HepG2 (cell line): ENCODE results near the gene PRR36. TPM values are rescaled to one million over a fixed set of nuclear protein-coding genes. Genes with fewer than 3 reads are reported as not detected.

ENCODE experiments used
- CENPBD1 ChIP-seq: sonication (generic); formaldehyde crosslinking; IDR thresholded peaks from 2 replicates; pipeline ENCODE4 v1.8.0; 2022; ENCODE audit warnings: missing genetic modification reagents, low read depth, mild to moderate bottlenecking, borderline replicate concordance
- FOXK2 ChIP-seq: fragments of 450-650 bp; IDR thresholded peaks from 2 replicates; pipeline ENCODE4 v1.6.1; 2016
- HHEX ChIP-seq: IDR thresholded peaks from 2 replicates; pipeline ENCODE4 v1.6.1; 2016; ENCODE audit warnings: control low read depth
- HNRNPK ChIP-seq: fragments of 200-400 bp; formaldehyde crosslinking; IDR thresholded peaks from 2 replicates; pipeline ENCODE4 v1.6.1; 2018; ENCODE audit warnings: low read length, low read depth, moderate library complexity, mild to moderate bottlenecking; ENCODE audit not compliant: poor library complexity, severe bottlenecking
- HOXA7 ChIP-seq: sonication (generic); formaldehyde crosslinking; IDR thresholded peaks from 2 replicates; pipeline ENCODE4 v1.8.1; 2022; ENCODE audit warnings: mild to moderate bottlenecking, missing genetic modification reagents, moderate library complexity
- JDP2 ChIP-seq: sonication (generic); formaldehyde crosslinking; IDR thresholded peaks from 2 replicates; pipeline ENCODE4 v1.8.1; 2022; ENCODE audit warnings: missing genetic modification reagents, borderline replicate concordance
- MAFG ChIP-seq: sonication (generic); formaldehyde crosslinking; IDR thresholded peaks from 2 replicates; pipeline ENCODE4 v1.5.1; 2020; ENCODE audit warnings: mild to moderate bottlenecking, missing genetic modification reagents
- RFX5 ChIP-seq: IDR thresholded peaks from 2 replicates; pipeline ENCODE4 v1.6.1; 2011; ENCODE audit warnings: low read depth, low read length, improper control_type of control experiment
- SAP130 ChIP-seq: IDR thresholded peaks from 2 replicates; pipeline ENCODE4 v1.6.1; 2016; ENCODE audit warnings: low read depth
- SP2 ChIP-seq: sonication (generic); formaldehyde crosslinking; IDR thresholded peaks from 2 replicates; pipeline ENCODE4 v1.5.1; 2020; ENCODE audit warnings: mild to moderate bottlenecking, missing genetic modification reagents
- TOPORS ChIP-seq: sonication (generic); formaldehyde crosslinking; IDR thresholded peaks from 2 replicates; pipeline ENCODE4 v1.8.0; 2023; ENCODE audit warnings: mild to moderate bottlenecking, missing genetic modification reagents
- WIZ ChIP-seq: sonication (generic); formaldehyde crosslinking; IDR thresholded peaks from 2 replicates; pipeline ENCODE4 v1.5.1; 2020; ENCODE audit warnings: mild to moderate bottlenecking, missing genetic modification reagents
- ZNF225 ChIP-seq: sonication (generic); formaldehyde crosslinking; IDR thresholded peaks from 2 replicates; pipeline ENCODE4 v1.4.0; 2020; ENCODE audit warnings: mild to moderate bottlenecking, missing genetic modification reagents
- ZNF317 ChIP-seq: sonication (generic); formaldehyde crosslinking; IDR thresholded peaks from 2 replicates; pipeline ENCODE4 v1.5.0; 2020; ENCODE audit warnings: mild to moderate bottlenecking, missing genetic modification reagents
- ZNF329 ChIP-seq: sonication (generic); formaldehyde crosslinking; IDR thresholded peaks from 2 replicates; pipeline ENCODE4 v1.9.0; 2021; ENCODE audit warnings: low read depth, mild to moderate bottlenecking, missing genetic modification reagents
- ZNF383 ChIP-seq: sonication (generic); formaldehyde crosslinking; IDR thresholded peaks from 2 replicates; pipeline ENCODE4 v1.4.0; 2020; ENCODE audit warnings: missing genetic modification reagents, mild to moderate bottlenecking, borderline replicate concordance
- ZNF777 ChIP-seq: sonication (generic); formaldehyde crosslinking; IDR thresholded peaks from 2 replicates; pipeline ENCODE4 v1.4.0; 2020; ENCODE audit warnings: missing genetic modification reagents
- ZNF781 ChIP-seq: sonication (generic); formaldehyde crosslinking; IDR thresholded peaks from 2 replicates; pipeline ENCODE4 v1.5.1; 2020; ENCODE audit warnings: borderline replicate concordance, mild to moderate bottlenecking, missing genetic modification reagents; ENCODE audit errors: not compliant biosample characterization
- polyA plus RNA-seq, 8 experiments: library from polyadenylated mRNA; depleted of rRNA in 3 of 8; stranded (reverse) in 7 of 8; unstranded in 1 of 8; fragments of >200 nt; fragmentation: Illumina TruSeq in 4 of 8; extraction: Trizol in 4 of 8; gene quantifications; 2 replicates each; pipeline versions ENCODE4 v1.2.1 to v1.2.3, GENCODE V29; 2011 to 2016; ENCODE audit warnings: low read depth in 4 of 8, missing spikeins in 1 of 8, mixed read lengths in 1 of 8; ENCODE audit not compliant: insufficient read depth in 1 of 8
- total RNA-seq, 5 experiments: library from RNA; depleted of rRNA; stranded (reverse); fragments of >200 nt; fragmentation: Illumina TruSeq; extraction: Trizol; gene quantifications; 2 replicates each; pipeline ENCODE4 v1.2.3, GENCODE V29; 2016; ENCODE audit warnings: low read depth in 1 of 5
- TF ChIP-seq, protein P1 (sequence below): sonication (generic); formaldehyde crosslinking; IDR thresholded peaks from 2 replicates; pipeline ENCODE4 v1.4.0; 2020; ENCODE audit warnings: mild to moderate bottlenecking, missing genetic modification reagents, borderline replicate concordance
- TF ChIP-seq, protein P2 (sequence below): sonication (generic); formaldehyde crosslinking; IDR thresholded peaks from 2 replicates; pipeline ENCODE4 v1.4.0; 2020; ENCODE audit warnings: mild to moderate bottlenecking, missing genetic modification reagents
- TF ChIP-seq, protein P3 (sequence below): sonication (generic); formaldehyde crosslinking; IDR thresholded peaks from 2 replicates; pipeline ENCODE4 v1.4.0; 2020; ENCODE audit warnings: missing genetic modification reagents, borderline replicate concordance

The PRR36 gene
- total and polyA plus RNA-seq, 2 of the 13 experiments (the other 11 are each of a cell fraction or from before 2014, with no cell fraction given): 0.07 to 0.17 TPM

DNA sequence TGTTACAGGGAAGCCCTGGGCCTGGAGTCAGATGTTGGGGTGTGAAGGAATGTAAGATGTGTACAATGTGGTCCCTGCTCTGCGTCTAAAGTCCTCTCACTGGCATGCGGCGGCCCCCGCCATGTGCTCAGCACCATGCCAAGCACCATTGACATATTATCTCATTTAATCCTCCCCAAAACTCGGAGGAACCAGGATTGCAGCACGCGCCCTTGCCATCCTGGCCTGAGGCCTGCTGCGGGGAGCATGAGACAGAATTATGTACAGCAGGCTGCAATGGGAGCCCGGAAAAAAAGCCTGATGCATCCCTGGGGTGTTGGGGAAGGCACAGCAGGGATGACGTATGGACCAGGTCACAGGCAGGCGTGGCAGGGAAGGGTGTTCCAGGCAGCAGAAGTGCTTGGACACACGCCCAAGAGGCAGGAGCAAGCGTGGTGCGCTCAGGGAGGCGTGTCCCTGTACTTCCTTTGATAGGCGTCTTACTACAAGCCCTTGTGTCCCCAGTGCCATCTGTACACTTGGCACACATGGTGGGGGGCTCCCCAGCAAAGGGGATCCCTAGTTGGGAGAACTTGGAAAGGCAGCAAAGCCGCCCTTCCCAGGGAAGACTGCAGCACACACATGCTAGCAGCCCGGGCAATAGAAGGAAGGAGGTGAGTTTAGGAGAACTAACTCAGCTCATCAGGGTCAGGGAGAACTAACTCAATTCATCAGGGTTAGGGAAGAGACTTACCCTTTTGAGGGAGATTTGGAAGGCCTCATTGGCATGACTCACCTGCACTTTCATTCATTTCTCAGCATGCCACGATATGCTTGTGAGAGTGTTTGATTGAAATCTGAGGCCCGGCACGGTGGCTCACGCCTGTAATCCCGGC is 40.7 kb downstream of the PRR36 start (continued):
- TF ChIP-seq, protein P1, sequence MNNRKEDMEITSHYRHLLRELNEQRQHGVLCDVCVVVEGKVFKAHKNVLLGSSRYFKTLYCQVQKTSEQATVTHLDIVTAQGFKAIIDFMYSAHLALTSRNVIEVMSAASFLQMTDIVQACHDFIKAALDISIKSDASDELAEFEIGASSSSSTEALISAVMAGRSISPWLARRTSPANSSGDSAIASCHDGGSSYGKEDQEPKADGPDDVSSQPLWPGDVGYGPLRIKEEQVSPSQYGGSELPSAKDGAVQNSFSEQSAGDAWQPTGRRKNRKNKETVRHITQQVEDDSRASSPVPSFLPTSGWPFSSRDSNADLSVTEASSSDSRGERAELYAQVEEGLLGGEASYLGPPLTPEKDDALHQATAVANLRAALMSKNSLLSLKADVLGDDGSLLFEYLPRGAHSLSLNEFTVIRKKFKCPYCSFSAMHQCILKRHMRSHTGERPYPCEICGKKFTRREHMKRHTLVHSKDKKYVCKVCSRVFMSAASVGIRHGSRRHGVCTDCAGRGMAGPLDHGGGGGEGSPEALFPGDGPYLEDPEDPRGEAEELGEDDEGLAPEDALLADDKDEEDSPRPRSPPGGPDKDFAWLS (CRISPR knock-in tag): no peak
- TF ChIP-seq ZNF329 (CRISPR knock-in tag): no peak
- TF ChIP-seq SP2 (CRISPR knock-in tag): no peak
- no peak for TF ChIP-seq MAFG
- TF ChIP-seq HHEX (CRISPR knock-in tag): no peak
- TF ChIP-seq SAP130: peak; percentile 47; the same call in 1 of the 2 replicates
- no peak for TF ChIP-seq TOPORS (CRISPR knock-in tag)
- TF ChIP-seq ZNF317: no peak
- TF ChIP-seq ZNF225 (CRISPR knock-in tag): no peak
- TF ChIP-seq FOXK2: no peak
- no peak for TF ChIP-seq HNRNPK
- TF ChIP-seq CENPBD1 (CRISPR knock-in tag): no peak
- no peak for TF ChIP-seq RFX5
- TF ChIP-seq HOXA7 (CRISPR knock-in tag): no peak
- TF ChIP-seq, protein P2, sequence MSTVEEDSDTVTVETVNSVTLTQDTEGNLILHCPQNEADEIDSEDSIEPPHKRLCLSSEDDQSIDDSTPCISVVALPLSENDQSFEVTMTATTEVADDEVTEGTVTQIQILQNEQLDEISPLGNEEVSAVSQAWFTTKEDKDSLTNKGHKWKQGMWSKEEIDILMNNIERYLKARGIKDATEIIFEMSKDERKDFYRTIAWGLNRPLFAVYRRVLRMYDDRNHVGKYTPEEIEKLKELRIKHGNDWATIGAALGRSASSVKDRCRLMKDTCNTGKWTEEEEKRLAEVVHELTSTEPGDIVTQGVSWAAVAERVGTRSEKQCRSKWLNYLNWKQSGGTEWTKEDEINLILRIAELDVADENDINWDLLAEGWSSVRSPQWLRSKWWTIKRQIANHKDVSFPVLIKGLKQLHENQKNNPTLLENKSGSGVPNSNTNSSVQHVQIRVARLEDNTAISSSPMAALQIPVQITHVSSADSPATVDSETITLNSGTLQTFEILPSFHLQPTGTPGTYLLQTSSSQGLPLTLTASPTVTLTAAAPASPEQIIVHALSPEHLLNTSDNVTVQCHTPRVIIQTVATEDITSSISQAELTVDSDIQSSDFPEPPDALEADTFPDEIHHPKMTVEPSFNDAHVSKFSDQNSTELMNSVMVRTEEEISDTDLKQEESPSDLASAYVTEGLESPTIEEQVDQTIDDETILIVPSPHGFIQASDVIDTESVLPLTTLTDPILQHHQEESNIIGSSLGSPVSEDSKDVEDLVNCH (CRISPR knock-in tag): no peak
- TF ChIP-seq ZNF781 (CRISPR knock-in tag): no peak
- TF ChIP-seq, protein P3, sequence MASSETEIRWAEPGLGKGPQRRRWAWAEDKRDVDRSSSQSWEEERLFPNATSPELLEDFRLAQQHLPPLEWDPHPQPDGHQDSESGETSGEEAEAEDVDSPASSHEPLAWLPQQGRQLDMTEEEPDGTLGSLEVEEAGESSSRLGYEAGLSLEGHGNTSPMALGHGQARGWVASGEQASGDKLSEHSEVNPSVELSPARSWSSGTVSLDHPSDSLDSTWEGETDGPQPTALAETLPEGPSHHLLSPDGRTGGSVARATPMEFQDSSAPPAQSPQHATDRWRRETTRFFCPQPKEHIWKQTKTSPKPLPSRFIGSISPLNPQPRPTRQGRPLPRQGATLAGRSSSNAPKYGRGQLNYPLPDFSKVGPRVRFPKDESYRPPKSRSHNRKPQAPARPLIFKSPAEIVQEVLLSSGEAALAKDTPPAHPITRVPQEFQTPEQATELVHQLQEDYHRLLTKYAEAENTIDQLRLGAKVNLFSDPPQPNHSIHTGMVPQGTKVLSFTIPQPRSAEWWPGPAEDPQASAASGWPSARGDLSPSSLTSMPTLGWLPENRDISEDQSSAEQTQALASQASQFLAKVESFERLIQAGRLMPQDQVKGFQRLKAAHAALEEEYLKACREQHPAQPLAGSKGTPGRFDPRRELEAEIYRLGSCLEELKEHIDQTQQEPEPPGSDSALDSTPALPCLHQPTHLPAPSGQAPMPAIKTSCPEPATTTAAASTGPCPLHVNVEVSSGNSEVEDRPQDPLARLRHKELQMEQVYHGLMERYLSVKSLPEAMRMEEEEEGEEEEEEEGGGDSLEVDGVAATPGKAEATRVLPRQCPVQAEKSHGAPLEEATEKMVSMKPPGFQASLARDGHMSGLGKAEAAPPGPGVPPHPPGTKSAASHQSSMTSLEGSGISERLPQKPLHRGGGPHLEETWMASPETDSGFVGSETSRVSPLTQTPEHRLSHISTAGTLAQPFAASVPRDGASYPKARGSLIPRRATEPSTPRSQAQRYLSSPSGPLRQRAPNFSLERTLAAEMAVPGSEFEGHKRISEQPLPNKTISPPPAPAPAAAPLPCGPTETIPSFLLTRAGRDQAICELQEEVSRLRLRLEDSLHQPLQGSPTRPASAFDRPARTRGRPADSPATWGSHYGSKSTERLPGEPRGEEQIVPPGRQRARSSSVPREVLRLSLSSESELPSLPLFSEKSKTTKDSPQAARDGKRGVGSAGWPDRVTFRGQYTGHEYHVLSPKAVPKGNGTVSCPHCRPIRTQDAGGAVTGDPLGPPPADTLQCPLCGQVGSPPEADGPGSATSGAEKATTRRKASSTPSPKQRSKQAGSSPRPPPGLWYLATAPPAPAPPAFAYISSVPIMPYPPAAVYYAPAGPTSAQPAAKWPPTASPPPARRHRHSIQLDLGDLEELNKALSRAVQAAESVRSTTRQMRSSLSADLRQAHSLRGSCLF (CRISPR knock-in tag): no peak
- TF ChIP-seq JDP2: no peak
- TF ChIP-seq WIZ (CRISPR knock-in tag): no peak
- TF ChIP-seq ZNF383 (CRISPR knock-in tag): no peak
- TF ChIP-seq ZNF777: no peak
